Prostate gland (tissue), 2 donors: Measurements from ENCODE around the gene VPS8. TPM values are rescaled to one million over a fixed set of nuclear protein-coding genes. Genes with fewer than 3 reads are reported as not detected.

Source experiments
- DNase-seq: peaks from one replicate; pipeline ENCODE4 v3.0.0-alpha.2; 2019; ENCODE audit warnings: low spot score
- H3K27ac ChIP-seq, 2 donors: fragments of 200-600 bp; sonication (generic); 2 replicates each; pipeline ENCODE4 v1.5.1; 2017 to 2019
- H3K27me3 ChIP-seq: fragments of 200-600 bp; sonication (generic); replicated peaks from 2 replicates; pipeline ENCODE4 v1.5.1; 2019; ENCODE audit not compliant: insufficient read depth
- H3K36me3 ChIP-seq, 2 donors: fragments of 200-600 bp; sonication (generic); 1 replicate in 1 of 2; 2 replicates in 1 of 2; pipeline versions ENCODE4 v1.5.1 to v1.8.1; 2017 to 2019
- H3K4me1 ChIP-seq: fragments of 200-600 bp; sonication (generic); replicated peaks from 2 replicates; pipeline ENCODE4 v1.5.1; 2019
- H3K4me3 ChIP-seq, 2 donors: fragments of 200-600 bp; sonication (generic); 2 replicates each; pipeline ENCODE4 v1.5.1; 2017 to 2019
- H3K9me3 ChIP-seq: fragments of 200-600 bp; sonication (generic); 2 replicates; pipeline ENCODE4 v1.5.1; 2017
- POLR2A ChIP-seq: fragments of 450-650 bp; IDR thresholded peaks from one replicate; pipeline ENCODE4 v1.6.1; 2016; ENCODE audit warnings: antibody characterized with exemption, mild to moderate bottlenecking
- POLR2AphosphoS5 ChIP-seq: sonication (generic); formaldehyde crosslinking; IDR thresholded peaks from one replicate; pipeline ENCODE4 v1.6.1; 2017; ENCODE audit warnings: antibody characterized with exemption
- WGBS: methylation state at CpG from one replicate; pipeline ENCODE4 v1.1.5; 2018; 5-methylcytosine and 5-hydroxymethylcytosine counted together
- intact Hi-C: fragments of 100-400 bp; cut with DNase I; formaldehyde crosslinking; loops from one replicate; pipeline ENCODE4 v1.14.2; 2022
- total RNA-seq, 2 donors: library from RNA; depleted of rRNA; stranded (reverse); fragments of >200 nt; gene quantifications; one replicate each; pipeline ENCODE4 v1.1.0, GENCODE V29; 2016
- TF ChIP-seq, protein P1 (sequence below), 4 experiments: fragments of 200-600 bp in 2 of 4; fragments of 450-650 bp in 2 of 4; sonication (generic) in 2 of 4; IDR thresholded peaks; 1 replicate in 3 of 4; 2 replicates in 1 of 4; pipeline ENCODE4 v1.5.1; 2016 to 2019; ENCODE audit warnings: antibody characterized with exemption in 4 of 4, mild to moderate bottlenecking in 2 of 4, moderate library complexity in 2 of 4

The VPS8 gene
- total RNA-seq, 2 donors from 2014 or later = 36.7 to 70.6 TPM

DNA sequence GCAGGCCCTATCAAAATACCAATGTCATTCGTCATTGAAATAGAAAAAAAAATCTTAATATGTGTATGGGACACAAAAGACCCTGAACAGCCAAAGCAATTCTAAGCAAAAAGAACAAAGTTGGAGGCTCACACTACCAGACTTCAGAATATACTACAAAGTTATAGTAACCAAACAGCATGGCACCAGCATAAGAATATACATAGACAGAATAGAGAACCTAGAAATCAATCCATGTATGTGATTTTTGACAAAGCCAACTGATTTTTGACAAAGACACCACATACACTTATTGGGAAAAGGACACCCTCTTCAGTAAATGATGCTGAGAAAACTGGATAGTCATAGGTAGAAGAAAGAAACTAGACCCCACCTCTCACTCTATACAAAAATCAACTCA lies 245.9 kb downstream of the VPS8 start:
- Histone ChIP-seq H3K36me3 (peaks cover 0 to under 1% of the 10 kb centered on the region in 2 donors), H3K4me3 (no peak overlapping the region), H3K9me3 (no peaks in the 10 kb centered on the region), H3K27ac (no peak overlapping the region), H3K27me3 (no peaks in the 10 kb centered on the region), H3K4me1 (no peaks in the 10 kb centered on the region)
- no peak for DNase-seq
- TF ChIP-seq POLR2AphosphoS5 (no peak), POLR2A (no peak)
- TF ChIP-seq, protein P1, sequence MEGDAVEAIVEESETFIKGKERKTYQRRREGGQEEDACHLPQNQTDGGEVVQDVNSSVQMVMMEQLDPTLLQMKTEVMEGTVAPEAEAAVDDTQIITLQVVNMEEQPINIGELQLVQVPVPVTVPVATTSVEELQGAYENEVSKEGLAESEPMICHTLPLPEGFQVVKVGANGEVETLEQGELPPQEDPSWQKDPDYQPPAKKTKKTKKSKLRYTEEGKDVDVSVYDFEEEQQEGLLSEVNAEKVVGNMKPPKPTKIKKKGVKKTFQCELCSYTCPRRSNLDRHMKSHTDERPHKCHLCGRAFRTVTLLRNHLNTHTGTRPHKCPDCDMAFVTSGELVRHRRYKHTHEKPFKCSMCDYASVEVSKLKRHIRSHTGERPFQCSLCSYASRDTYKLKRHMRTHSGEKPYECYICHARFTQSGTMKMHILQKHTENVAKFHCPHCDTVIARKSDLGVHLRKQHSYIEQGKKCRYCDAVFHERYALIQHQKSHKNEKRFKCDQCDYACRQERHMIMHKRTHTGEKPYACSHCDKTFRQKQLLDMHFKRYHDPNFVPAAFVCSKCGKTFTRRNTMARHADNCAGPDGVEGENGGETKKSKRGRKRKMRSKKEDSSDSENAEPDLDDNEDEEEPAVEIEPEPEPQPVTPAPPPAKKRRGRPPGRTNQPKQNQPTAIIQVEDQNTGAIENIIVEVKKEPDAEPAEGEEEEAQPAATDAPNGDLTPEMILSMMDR (IDR thresholded peaks at IDR 0.05) = no peak
- intact Hi-C loops = no loop called here
- 86% methylated on average over 1 of the region's 1 CpG for WGBS

DNA sequence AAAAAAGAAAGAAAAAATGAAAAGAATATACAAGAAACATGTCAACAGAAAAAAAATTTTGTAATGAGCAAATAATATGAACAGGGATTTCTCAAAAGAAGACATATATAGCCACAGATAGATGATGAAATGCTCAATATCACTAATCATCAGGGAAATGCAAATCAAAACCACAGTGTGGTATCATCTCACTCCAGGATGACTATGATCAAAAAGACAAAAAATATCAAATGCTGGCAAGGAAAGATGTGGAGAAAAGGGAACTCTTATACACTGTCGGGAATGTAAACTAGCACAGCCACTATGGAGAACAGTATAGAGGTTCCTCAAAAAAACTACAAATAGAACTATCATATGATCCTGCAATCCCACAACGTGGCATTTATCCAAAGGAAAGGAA lies 246.8 kb downstream of the VPS8 start:
- no peak for DNase-seq
- no peak overlapping the region for H3K27ac ChIP-seq
- WGBS = 68% methylated on average over 2 of the region's 2 CpGs
- H3K36me3 ChIP-seq = no peaks in the 10 kb centered on the region
- TF ChIP-seq POLR2AphosphoS5 = no peak
- H3K27me3 ChIP-seq = no peaks in the 10 kb centered on the region
- intact Hi-C loops = no loop called here
- no peaks in the 10 kb centered on the region for H3K9me3 ChIP-seq
- no peak overlapping the region for H3K4me3 ChIP-seq
- H3K4me1 ChIP-seq = no peaks in the 10 kb centered on the region

DNA sequence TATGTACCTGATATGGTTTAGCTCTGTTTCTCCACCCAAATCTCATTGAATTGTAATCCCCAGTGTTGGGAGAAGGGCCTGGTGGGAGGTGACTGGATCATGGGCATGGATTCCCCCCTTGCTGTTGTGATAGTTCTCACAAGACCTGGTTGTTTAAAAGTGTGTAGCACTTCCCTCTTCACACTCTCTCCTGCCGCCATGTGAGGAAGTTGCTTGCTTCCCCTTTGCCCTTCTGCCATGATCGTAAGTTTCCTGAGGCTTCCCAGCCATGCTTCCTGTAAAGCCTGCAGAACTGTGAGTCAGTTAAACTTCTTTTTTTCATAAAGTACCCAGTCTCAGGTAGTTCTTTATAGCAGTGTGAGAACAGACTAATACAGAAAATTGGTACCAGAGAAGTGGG lies 247.8 kb downstream of the VPS8 start:
- no peak for DNase-seq
- WGBS = 85% methylated on average over 2 of the region's 2 CpGs
- Histone ChIP-seq H3K27me3 (no peaks in the 10 kb centered on the region), H3K27ac (no peak overlapping the region), H3K36me3 (no peaks in the 10 kb centered on the region), H3K4me3 (no peak overlapping the region), H3K9me3 (no peaks in the 10 kb centered on the region), H3K4me1 (no peaks in the 10 kb centered on the region)
- TF ChIP-seq POLR2AphosphoS5 (no peak), POLR2A (no peak)
- TF ChIP-seq, protein P1 (IDR thresholded peaks at IDR 0.05) = no peak
- intact Hi-C loops = no loop called here

DNA sequence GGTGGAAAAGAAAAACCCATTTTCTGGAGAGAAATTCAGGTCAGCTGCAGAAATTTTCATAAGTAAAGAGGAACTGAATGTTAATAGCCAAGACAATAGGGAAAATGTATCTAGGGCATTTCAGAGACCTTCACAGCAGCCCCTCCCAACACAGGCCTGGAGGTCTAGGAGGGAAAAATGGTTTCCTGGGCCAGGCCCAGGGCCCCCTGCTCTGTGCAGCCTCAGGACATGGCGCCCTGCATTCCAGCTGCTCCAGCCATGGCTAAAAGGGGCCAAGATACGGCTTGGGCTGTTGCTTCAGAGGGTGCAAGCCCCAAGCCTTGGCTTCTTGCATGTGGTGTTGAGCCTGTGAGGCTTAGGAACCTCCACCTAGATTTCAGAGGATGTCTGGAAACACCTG lies 248.7 kb downstream of the VPS8 start:
- no peak for DNase-seq
- intact Hi-C loops = no loop called here
- no peak for TF ChIP-seq POLR2A
- no peak for TF ChIP-seq POLR2AphosphoS5
- TF ChIP-seq, protein P1 (IDR thresholded peaks at IDR 0.05) = no peak
- WGBS = 97% methylated on average over 2 of the region's 2 CpGs
- Histone ChIP-seq H3K27ac (no peak overlapping the region), H3K4me3 (no peak overlapping the region), H3K9me3 (no peaks in the 10 kb centered on the region), H3K27me3 (no peaks in the 10 kb centered on the region), H3K4me1 (no peaks in the 10 kb centered on the region), H3K36me3 (no peaks in the 10 kb centered on the region)

DNA sequence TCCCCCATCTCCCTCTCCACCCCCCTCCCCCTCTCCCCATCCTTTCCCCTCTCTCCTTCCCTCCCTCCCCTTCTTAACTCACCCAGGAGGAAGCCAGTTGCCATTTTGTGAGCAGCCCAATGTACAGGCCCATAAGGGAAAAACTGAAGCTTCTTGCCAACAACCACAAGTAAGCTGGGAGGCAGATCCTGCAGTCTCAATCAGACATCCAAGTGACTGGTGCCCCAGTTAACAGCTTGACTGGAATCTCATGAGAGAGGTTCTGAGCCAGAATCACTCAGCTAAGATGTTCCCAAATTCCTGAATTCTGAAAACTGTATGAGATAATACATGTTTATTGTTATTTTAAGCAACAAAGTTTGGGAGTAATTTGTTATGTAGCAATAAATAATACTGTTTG lies 250.2 kb downstream of the VPS8 start:
- H3K27me3 ChIP-seq = no peaks in the 10 kb centered on the region
- intact Hi-C loops = no loop called here
- H3K36me3 ChIP-seq = no peaks in the 10 kb centered on the region
- TF ChIP-seq POLR2AphosphoS5 = no peak
- TF ChIP-seq, protein P1 (IDR thresholded peaks at IDR 0.05) = no peak
- TF ChIP-seq POLR2A = no peak
- H3K9me3 ChIP-seq = no peaks in the 10 kb centered on the region
- no peak overlapping the region for H3K4me3 ChIP-seq
- no peaks in the 10 kb centered on the region for H3K4me1 ChIP-seq
- no peak for DNase-seq
- H3K27ac ChIP-seq = no peak overlapping the region
